ENCODE measurements around the gene NOTCH3.

NOTCH3 gene

DNA sequence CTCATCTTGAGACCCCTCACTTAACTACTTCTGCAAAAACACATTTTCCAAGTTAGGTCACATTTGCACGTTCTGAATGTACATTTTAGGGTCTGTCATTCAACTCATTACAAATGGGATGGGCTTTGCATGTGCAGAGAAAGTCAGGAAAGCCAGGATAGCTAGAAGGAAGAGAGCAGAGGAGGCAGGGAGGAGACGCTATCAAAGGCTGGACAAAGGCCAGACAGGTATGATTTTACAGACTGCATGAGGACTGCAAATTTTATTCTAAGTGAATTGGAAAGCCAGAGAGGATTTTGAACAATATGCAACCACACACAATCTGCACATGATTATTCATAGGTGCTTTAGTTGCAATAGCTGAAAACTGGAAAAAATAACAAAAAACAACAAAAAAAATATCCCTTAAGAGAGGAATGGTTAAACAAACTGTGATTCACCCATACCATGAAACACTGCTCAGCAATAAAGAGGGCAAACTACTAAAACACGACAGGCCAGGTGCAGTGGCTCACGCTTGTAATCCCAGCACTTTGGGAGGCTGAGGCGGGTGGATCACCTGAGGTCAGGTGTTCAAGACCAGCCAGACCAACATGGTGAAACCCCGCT lies 72.5 kb downstream of the NOTCH3 start:
- Histone ChIP-seq H3K23ac (ENCODE audit: low read depth, low read length, poor library complexity) (no peak overlapping the region), H2BK15ac (ENCODE audit: low read length) (no peak overlapping the region), H2BK12ac (ENCODE audit: low read length) (no peak overlapping the region), H4K91ac (ENCODE audit: low read depth, low read length, poor library complexity) (no peak overlapping the region), H3K36me3 (replicated peaks in 1 of 2; ENCODE audit: control insufficient read depth in 2 of 2, insufficient read depth in 2 of 2, low read length in 2 of 2) (peaks cover 2% of the 10 kb centered on the region in 2 donors), H3K79me1 (ENCODE audit: low read depth, low read length) (peaks cover 9% of the 10 kb centered on the region), H3K18ac (ENCODE audit: low read length) (no peak overlapping the region), H2AFZ (ENCODE audit: low read length) (no peak overlapping the region), H3K14ac (ENCODE audit: low read length) (no peak overlapping the region), H3K4ac (ENCODE audit: low read length) (no peak overlapping the region), H3K4me3 (ENCODE audit: low read length in 2 of 2) (no peak overlapping the region), H2BK120ac (ENCODE audit: low read depth, low read length) (no peak overlapping the region), H2BK5ac (ENCODE audit: low read length) (no peak overlapping the region), H3K4me2 (ENCODE audit: insufficient read depth, low read length, poor library complexity, severe bottlenecking) (no peak overlapping the region), H3K27me3 (ENCODE audit: control insufficient read depth in 3 of 3, insufficient read depth in 3 of 3, low read depth in 1 of 3, low read length in 3 of 3) (peaks cover 0 to 6% (median 0%) of the 10 kb centered on the region in 3 experiments), H3K27ac (replicated peaks; ENCODE audit: low read length) (no peak overlapping the region), H4K8ac (ENCODE audit: low read depth, low read length) (no peak overlapping the region), H3K9ac (ENCODE audit: low read depth, low read length, poor library complexity) (no peak overlapping the region), H3K4me1 (ENCODE audit: control insufficient read depth in 2 of 2, insufficient read depth in 1 of 2, low read depth in 1 of 2, low read length in 2 of 2) (peaks cover 3 to 7% of the 10 kb centered on the region in 2 donors), H2AK5ac (ENCODE audit: low read depth, low read length) (no peak overlapping the region), H3K9me3 (replicated peaks in 1 of 2; ENCODE audit: control insufficient read depth in 2 of 2, insufficient read depth in 1 of 2, low read depth in 1 of 2, low read length in 2 of 2) (no peaks in the 10 kb centered on the region)
- no CpG with 5 or more reads among the region's 6 CpGs for WGBS, 2 donors (ENCODE audit: extremely low coverage in 2 of 2, insufficient read length in 2 of 2, insufficient replicate concordance in 1 of 2)
- DNase-seq (ENCODE audit: low spot score), result no peak

DNA sequence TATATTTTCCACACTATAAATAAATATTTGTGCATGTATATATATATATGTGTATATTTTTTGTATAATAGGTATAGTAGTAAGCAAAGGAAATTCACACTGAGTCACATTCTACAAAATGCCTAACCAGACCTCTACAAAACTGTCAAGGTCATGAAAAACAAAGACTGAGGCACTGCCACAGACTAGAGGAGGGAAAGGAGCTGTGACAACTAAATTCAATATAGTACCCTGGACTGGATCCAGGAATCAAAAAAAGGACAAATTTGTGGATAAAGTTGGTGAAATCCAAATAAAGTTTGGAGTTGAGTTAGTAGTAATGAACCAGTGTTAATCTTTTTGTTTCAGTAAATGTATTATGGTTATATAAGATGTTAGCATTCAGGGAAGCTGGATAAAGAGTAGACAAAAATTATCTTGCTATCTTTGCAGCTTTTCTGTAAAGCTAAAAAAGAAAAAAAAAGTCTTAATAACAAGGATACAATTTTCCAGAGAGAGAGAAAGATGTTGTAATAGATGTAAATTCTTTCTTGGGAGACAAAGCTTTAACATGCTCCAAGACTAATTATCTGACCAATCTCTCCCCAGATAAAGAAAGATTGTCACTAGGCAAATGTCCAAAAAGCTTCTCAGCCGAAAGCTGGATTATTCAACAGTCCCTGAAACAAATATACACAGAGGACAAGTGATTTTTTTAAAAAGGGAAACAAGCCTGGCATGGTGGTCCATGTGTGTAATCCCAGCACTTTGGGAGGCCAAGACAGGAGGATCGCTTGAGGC lies 74.5 kb downstream of the NOTCH3 start:
- H3K79me1 ChIP-seq (ENCODE audit: low read depth, low read length), result peaks cover 12% of the 10 kb centered on the region

DNA sequence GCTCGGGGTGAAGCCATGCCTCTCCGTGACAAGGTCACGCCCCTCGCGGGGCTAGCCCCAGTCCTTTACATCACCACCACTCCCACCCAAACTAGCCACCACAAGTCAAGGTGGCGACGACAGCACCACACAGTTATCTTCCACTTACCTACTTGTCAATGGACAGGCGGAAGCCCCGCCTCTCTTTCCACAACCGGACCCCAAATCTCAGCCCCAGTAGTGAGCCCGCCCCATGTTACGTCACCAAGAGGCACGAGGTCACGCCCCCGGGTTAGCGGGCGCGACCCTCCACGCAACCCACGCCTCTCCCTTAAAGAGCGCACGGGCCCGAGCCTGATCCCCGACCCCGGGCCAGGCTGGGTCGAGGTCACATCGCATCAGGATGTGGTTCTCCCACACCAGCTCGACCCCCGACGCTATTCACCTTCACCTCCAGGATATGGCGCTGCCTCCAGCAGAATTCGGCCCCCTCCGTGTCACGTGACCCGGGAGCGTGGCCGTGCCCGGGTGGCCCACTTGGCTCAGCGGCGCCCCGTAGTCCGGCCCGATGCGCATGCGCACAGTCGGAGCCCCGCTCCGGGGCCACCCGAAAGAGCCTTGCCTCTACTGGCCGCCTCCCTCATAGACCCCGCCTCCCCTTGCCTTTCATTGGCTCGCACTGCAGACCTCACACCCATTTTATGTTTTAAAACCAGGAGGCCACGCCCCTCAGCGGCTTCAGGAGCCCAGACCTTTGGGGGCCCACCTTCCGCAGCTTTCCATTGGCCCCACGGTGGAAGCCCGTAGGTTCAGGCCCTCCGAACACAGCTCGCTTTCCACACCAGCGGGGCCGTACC lies 75.3 kb downstream of the NOTCH3 start:
- Histone ChIP-seq H3K4me2 (ENCODE audit: insufficient read depth, low read length, poor library complexity, severe bottlenecking) (peak overlapping the region; percentile 77), H3K36me3 (replicated peaks in 1 of 2; ENCODE audit: control insufficient read depth in 2 of 2, insufficient read depth in 2 of 2, low read length in 2 of 2) (peaks cover 17 to 26% of the 10 kb centered on the region in 2 donors), H2BK15ac (ENCODE audit: low read length) (peak overlapping the region; percentile 97), H3K9me3 (replicated peaks in 1 of 2; ENCODE audit: control insufficient read depth in 2 of 2, insufficient read depth in 1 of 2, low read depth in 1 of 2, low read length in 2 of 2) (no peaks in the 10 kb centered on the region), H3K4ac (ENCODE audit: low read length) (peak overlapping the region; percentile 76), H2AK5ac (ENCODE audit: low read depth, low read length) (no peak overlapping the region), H4K8ac (ENCODE audit: low read depth, low read length) (no peak overlapping the region), H3K18ac (ENCODE audit: low read length) (peak overlapping the region; percentile 99), H3K14ac (ENCODE audit: low read length) (peak overlapping the region; percentile 31), H2AFZ (ENCODE audit: low read length) (peak overlapping the region; percentile 97), H3K27ac (replicated peaks; ENCODE audit: low read length) (peak overlapping the region; percentile 93), H3K9ac (ENCODE audit: low read depth, low read length, poor library complexity) (peak overlapping the region; percentile 94), H3K23ac (ENCODE audit: low read depth, low read length, poor library complexity) (peak overlapping the region; percentile 91), H3K4me1 (ENCODE audit: control insufficient read depth in 2 of 2, insufficient read depth in 1 of 2, low read depth in 1 of 2, low read length in 2 of 2) (peaks cover 3 to 7% of the 10 kb centered on the region in 2 donors), H3K27me3 (ENCODE audit: control insufficient read depth in 3 of 3, insufficient read depth in 3 of 3, low read depth in 1 of 3, low read length in 3 of 3) (peaks cover 0 to 3% (median 0%) of the 10 kb centered on the region in 3 experiments), H3K4me3 (ENCODE audit: low read length in 2 of 2) (peak overlapping the region; percentile 71 to 83), H3K79me1 (ENCODE audit: low read depth, low read length) (peaks cover 12% of the 10 kb centered on the region), H2BK120ac (ENCODE audit: low read depth, low read length) (peak overlapping the region; percentile 61), H4K91ac (ENCODE audit: low read depth, low read length, poor library complexity) (peak overlapping the region; percentile 30), H2BK12ac (ENCODE audit: low read length) (no peak overlapping the region), H2BK5ac (ENCODE audit: low read length) (peak overlapping the region; percentile 96)
- no CpG with 5 or more reads among the region's 61 CpGs for WGBS, 2 donors (ENCODE audit: extremely low coverage in 2 of 2, insufficient read length in 2 of 2, insufficient replicate concordance in 1 of 2)
- peak; percentile 97 for DNase-seq (ENCODE audit: low spot score)

More for the DNA sequence above, 74.5 kb downstream of the NOTCH3 start:
- H3K27ac ChIP-seq (replicated peaks; ENCODE audit: low read length), result no peak overlapping the region
- H3K18ac ChIP-seq (ENCODE audit: low read length), result no peak overlapping the region
- no peak overlapping the region for H4K8ac ChIP-seq (ENCODE audit: low read depth, low read length)
- H3K4ac ChIP-seq (ENCODE audit: low read length), result no peak overlapping the region
- H2AK5ac ChIP-seq (ENCODE audit: low read depth, low read length), result no peak overlapping the region
- no peak overlapping the region for H2BK5ac ChIP-seq (ENCODE audit: low read length)
- WGBS, 2 donors (ENCODE audit: extremely low coverage in 2 of 2, insufficient read length in 2 of 2, insufficient replicate concordance in 1 of 2), result no CpG with 5 or more reads among the region's 2 CpGs
- H2BK12ac ChIP-seq (ENCODE audit: low read length), result no peak overlapping the region
- no peaks in the 10 kb centered on the region for H3K9me3 ChIP-seq (replicated peaks in 1 of 2; ENCODE audit: control insufficient read depth in 2 of 2, insufficient read depth in 1 of 2, low read depth in 1 of 2, low read length in 2 of 2)
- peak overlapping the region in 1 of 2 donors; percentile 71 for H3K4me3 ChIP-seq (ENCODE audit: low read length in 2 of 2)
- H3K23ac ChIP-seq (ENCODE audit: low read depth, low read length, poor library complexity), result no peak overlapping the region
- peaks cover 3 to 7% of the 10 kb centered on the region in 2 donors for H3K4me1 ChIP-seq (ENCODE audit: control insufficient read depth in 2 of 2, insufficient read depth in 1 of 2, low read depth in 1 of 2, low read length in 2 of 2)
- H2BK15ac ChIP-seq (ENCODE audit: low read length), result no peak overlapping the region
- DNase-seq (ENCODE audit: low spot score), result no peak
- peaks cover 0 to 6% (median 0%) of the 10 kb centered on the region in 3 experiments for H3K27me3 ChIP-seq (ENCODE audit: control insufficient read depth in 3 of 3, insufficient read depth in 3 of 3, low read depth in 1 of 3, low read length in 3 of 3)
- no peak overlapping the region for H2BK120ac ChIP-seq (ENCODE audit: low read depth, low read length)
- H3K4me2 ChIP-seq (ENCODE audit: insufficient read depth, low read length, poor library complexity, severe bottlenecking), result peak overlapping the region; percentile 37
- peak overlapping the region; percentile 58 for H2AFZ ChIP-seq (ENCODE audit: low read length)
- no peak overlapping the region for H3K14ac ChIP-seq (ENCODE audit: low read length)
- H4K91ac ChIP-seq (ENCODE audit: low read depth, low read length, poor library complexity), result no peak overlapping the region
- peaks cover 14 to 17% of the 10 kb centered on the region in 2 donors for H3K36me3 ChIP-seq (replicated peaks in 1 of 2; ENCODE audit: control insufficient read depth in 2 of 2, insufficient read depth in 2 of 2, low read length in 2 of 2)
- H3K9ac ChIP-seq (ENCODE audit: low read depth, low read length, poor library complexity), result no peak overlapping the region
